CD4-positive, alpha-beta T cell (primary cell): ENCODE results near the gene FCAR. TPM values are rescaled to one million over a fixed set of nuclear protein-coding genes. Genes with fewer than 3 reads are reported as not detected.
"Not testable (repeated sequence)": the region's sequence is repeated elsewhere in the genome, so short reads cannot be mapped to it uniquely, and the experiment has no call there.

ENCODE experiments used
- ATAC-seq: fragments of 200-7000 bp; cut with Tn5 transposase; one replicate; pipeline ENCODE4 v1.10.0; 2022; ENCODE audit warnings: mild to moderate bottlenecking; ENCODE audit not compliant: poor library complexity
- CTCF ChIA-PET: fragments of 350-600 bp; sonication (Branson Sonifier 250); formaldehyde crosslinking; loops from one replicate; lab custom pipeline; 2021; ENCODE audit warnings: antibody characterized with exemption, inconsistent platforms; lab: Charles Lee
- POLR2A ChIA-PET: fragments of 350-600 bp; sonication (Branson Sonifier 250); formaldehyde crosslinking; loops from one replicate; lab custom pipeline; 2021; ENCODE audit warnings: antibody characterized with exemption, inconsistent platforms; lab: Charles Lee
- DNase-seq, 14 experiments: peaks; one replicate each; pipeline ENCODE4 v3.0.0-alpha.2; 2013 to 2020; ENCODE audit warnings: mixed read lengths in 2 of 14
- H3K27ac ChIP-seq, 2 donors: one replicate each; pipeline versions ENCODE4 v1.5.1 to v1.7.0; 2013; ENCODE audit warnings: low read length in 2 of 2, low read depth in 1 of 2, mild to moderate bottlenecking in 1 of 2
- H3K27me3 ChIP-seq, 2 experiments: 1 replicate in 1 of 2; 2 replicates in 1 of 2; pipeline versions ENCODE4 v1.6.1 to v1.7.0; 2013; ENCODE audit warnings: low read length in 2 of 2, control low read depth in 1 of 2, mild to moderate bottlenecking in 1 of 2, moderate library complexity in 1 of 2; ENCODE audit not compliant: insufficient read depth in 2 of 2, control insufficient read depth in 1 of 2
- H3K36me3 ChIP-seq: one replicate; pipeline ENCODE4 v1.6.1; 2013; ENCODE audit warnings: low read length, control low read depth; ENCODE audit not compliant: insufficient read depth
- H3K4me1 ChIP-seq: one replicate; pipeline ENCODE4 v1.6.1; 2013; ENCODE audit warnings: low read length, control low read depth; ENCODE audit not compliant: insufficient read depth
- H3K4me3 ChIP-seq: one replicate; pipeline ENCODE4 v1.5.1; 2013; ENCODE audit warnings: mild to moderate bottlenecking, low read length, moderate library complexity
- H3K9me3 ChIP-seq, 2 experiments: 1 replicate in 1 of 2; 2 replicates in 1 of 2; pipeline versions ENCODE4 v1.6.1 to v1.7.0; 2013; ENCODE audit warnings: low read length in 2 of 2, mild to moderate bottlenecking in 2 of 2, control low read depth in 1 of 2, moderate library complexity in 1 of 2; ENCODE audit not compliant: control insufficient read depth in 1 of 2, insufficient read depth in 1 of 2
- H3K27ac Mint-ChIP-seq: one replicate; pipeline ENCODE4 v1.8.0; 2020; ENCODE audit warnings: mixed read lengths
- H3K27me3 Mint-ChIP-seq: one replicate; pipeline ENCODE4 v1.8.0; 2021; ENCODE audit warnings: mixed read lengths
- H3K36me3 Mint-ChIP-seq: one replicate; pipeline ENCODE4 v1.8.0; 2021; ENCODE audit warnings: low read depth, mixed read lengths
- H3K4me1 Mint-ChIP-seq: one replicate; pipeline ENCODE4 v1.8.0; 2021; ENCODE audit warnings: low read depth, mixed read lengths
- H3K4me3 Mint-ChIP-seq: one replicate; pipeline ENCODE4 v1.8.0; 2020; ENCODE audit warnings: mild to moderate bottlenecking, mixed read lengths
- H3K9me3 Mint-ChIP-seq: one replicate; pipeline ENCODE4 v1.8.0; 2020; ENCODE audit warnings: mixed read lengths
- CTCF ChIP-seq: fragments of 200-600 bp; IDR thresholded peaks from one replicate; pipeline ENCODE4 v1.8.0; 2022; ENCODE audit warnings: antibody characterized with exemption, mild to moderate bottlenecking
- intact Hi-C, 2 experiments: fragments of 100-400 bp; cut with DNase I in 1 of 2; cut with micrococcal nuclease in 1 of 2; formaldehyde crosslinking; loops; one replicate each; pipeline versions ENCODE4 v1.15.1 to v1.9.0; 2023 to 2025; cut with DNase I, micrococcal nuclease
- total RNA-seq, 174 experiments: library from RNA in 2 of 174; stranded (reverse) in 2 of 174; gene quantifications; one replicate each; pipeline ENCODE4 v1.2.3 and lab custom pipeline; 2021 to 2026

The FCAR gene
- total RNA-seq, 2 experiments from 2014 or later: 0.96 to 1.4 TPM

DNA sequence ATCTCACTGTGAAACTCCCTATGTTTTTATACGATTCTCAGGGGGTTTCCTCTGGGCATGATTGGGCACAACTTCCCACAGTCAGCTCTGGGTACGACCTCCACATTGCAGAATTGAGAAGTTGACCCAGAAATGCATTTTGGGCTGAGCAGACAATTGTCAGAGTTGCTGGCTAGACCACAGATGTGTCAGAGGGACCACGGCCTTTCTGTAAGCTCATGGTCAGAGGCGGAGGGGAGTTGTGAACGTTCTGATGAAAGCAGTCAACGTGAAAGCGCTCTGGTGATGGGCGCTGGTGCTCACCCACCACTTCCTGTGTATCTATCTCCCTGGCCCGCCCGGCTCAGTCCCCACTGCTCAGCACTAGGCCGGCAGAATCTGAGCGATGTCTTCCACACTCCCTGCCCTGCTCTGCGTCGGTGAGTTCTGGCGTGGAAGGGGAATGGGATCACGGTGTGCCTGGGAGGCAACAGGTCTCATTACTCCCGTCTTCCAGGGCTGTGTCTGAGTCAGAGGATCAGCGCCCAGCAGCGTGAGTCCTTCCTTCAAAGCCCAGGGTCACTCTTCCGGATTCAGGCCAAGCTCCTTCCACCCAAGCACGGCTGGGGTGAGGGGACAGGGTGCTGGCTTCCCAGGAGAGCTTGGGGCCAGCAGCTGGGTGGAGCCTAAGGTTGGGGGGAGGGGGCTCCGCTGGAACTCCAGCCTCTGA lies 31.9 kb downstream of the FCAR start, which contains the start of gene NCR1:
Gene NCR1 (plus strand): TSS at position 346 of the 709 bp plus-strand sequence. CDS start 40 bp downstream, at position 386.
- Histone ChIP-seq H3K4me3 (no peak within 1 kb of the TSS), H3K27ac (peak within 1 kb of the TSS in 1 of 2 donors; percentile 29), H3K27me3 (peaks cover 5 to 10% of the 10 kb centered on the region in 2 experiments), H3K36me3 (no peaks in the 10 kb centered on the region), H3K4me1 (no peaks in the 10 kb centered on the region), H3K9me3 (peaks cover 0 to 13% of the 10 kb centered on the region in 2 experiments)
- intact Hi-C loops: no loop called here
- CTCF ChIA-PET: no interaction called here
- peaks cover 8% of the 10 kb centered on the region for H3K27me3 Mint-ChIP-seq
- POLR2A ChIA-PET: no interaction called here
- H3K9me3 Mint-ChIP-seq: no peaks in the 10 kb centered on the region
- no peak within 1 kb of the TSS for H3K4me3 Mint-ChIP-seq
- ATAC-seq: no peak
- peak in 4 of 14 experiments; percentile 3 to 43 (median 30) for DNase-seq
- no peaks in the 10 kb centered on the region for H3K36me3 Mint-ChIP-seq
- TF ChIP-seq CTCF: no peak
- H3K27ac Mint-ChIP-seq: no peak within 1 kb of the TSS
- H3K4me1 Mint-ChIP-seq: no peaks in the 10 kb centered on the region

GRCh38 chr19:54906819-54907218 lies 32.8 kb downstream of the FCAR start:
- Histone ChIP-seq H3K4me1 (no peaks in the 10 kb centered on the region), H3K27me3 (peaks cover 5 to 10% of the 10 kb centered on the region in 2 experiments), H3K4me3 (no peak overlapping the region), H3K9me3 (peaks cover 0 to 13% of the 10 kb centered on the region in 2 experiments), H3K27ac (no peak overlapping the region), H3K36me3 (no peaks in the 10 kb centered on the region)
- Mint-ChIP-seq H3K27me3 (peaks cover 9% of the 10 kb centered on the region), H3K9me3 (no peaks in the 10 kb centered on the region), H3K4me1 (no peaks in the 10 kb centered on the region), H3K4me3 (no peak overlapping the region), H3K36me3 (no peaks in the 10 kb centered on the region), H3K27ac (no peak overlapping the region)
- intact Hi-C loops: no loop called here
- ATAC-seq (no peak), DNase-seq (no peak)
- POLR2A ChIA-PET: no interaction called here
- no peak for TF ChIP-seq CTCF
- CTCF ChIA-PET: no interaction called here

- DNase-seq, CTCF ChIA-PET, intact Hi-C loops, H3K27ac ChIP-seq, ATAC-seq, H3K27ac Mint-ChIP-seq, H3K4me1 Mint-ChIP-seq, H3K27me3 ChIP-seq, H3K4me3 ChIP-seq, H3K9me3 Mint-ChIP-seq, H3K4me3 Mint-ChIP-seq, POLR2A ChIA-PET, H3K36me3 Mint-ChIP-seq, H3K36me3 ChIP-seq, H3K4me1 ChIP-seq: not testable (repeated sequence)
- peaks cover 0 to 18% of the 10 kb centered on the region in 2 experiments for H3K9me3 ChIP-seq
- peaks cover 15% of the 10 kb centered on the region for H3K27me3 Mint-ChIP-seq
Observed at GRCh38 chr19:54907899-54908298, 33.9 kb downstream of the FCAR start.
